AG04449 (cell line): Measurements from ENCODE around the gene APOA1.

ENCODE experiments used
- CTCF ChIA-PET: fragments of 350-600 bp; formaldehyde crosslinking; extraction: SDS; loops from one replicate; lab custom pipeline; 2021; ENCODE audit warnings: antibody characterized with exemption; lab: Yijun Ruan, JAX
- POLR2A ChIA-PET: fragments of 400-600, 350-600 bp; formaldehyde crosslinking; extraction: SDS; loops from one replicate; lab custom pipeline; 2020; ENCODE audit warnings: antibody characterized with exemption, inconsistent platforms; lab: Yijun Ruan, JAX
- DNase-seq: peaks from one replicate; pipeline ENCODE4 v3.0.0-alpha.2; 2010; ENCODE audit warnings: low read depth, low spot score
- H3K4me3 ChIP-seq: 2 replicates; pipeline ENCODE4 v1.5.1; 2011; ENCODE audit warnings: low read depth, mild to moderate bottlenecking, control low read depth, low read length
- TF ChIP-seq, protein P1 (sequence below): IDR thresholded peaks from one replicate; pipeline ENCODE4 v1.5.1; 2011; ENCODE audit warnings: mild to moderate bottlenecking, moderate library complexity, low read length, control low read depth, inconsistent platforms; ENCODE audit not compliant: insufficient read depth; ENCODE audit errors: missing control alignments

The APOA1 gene

DNA sequence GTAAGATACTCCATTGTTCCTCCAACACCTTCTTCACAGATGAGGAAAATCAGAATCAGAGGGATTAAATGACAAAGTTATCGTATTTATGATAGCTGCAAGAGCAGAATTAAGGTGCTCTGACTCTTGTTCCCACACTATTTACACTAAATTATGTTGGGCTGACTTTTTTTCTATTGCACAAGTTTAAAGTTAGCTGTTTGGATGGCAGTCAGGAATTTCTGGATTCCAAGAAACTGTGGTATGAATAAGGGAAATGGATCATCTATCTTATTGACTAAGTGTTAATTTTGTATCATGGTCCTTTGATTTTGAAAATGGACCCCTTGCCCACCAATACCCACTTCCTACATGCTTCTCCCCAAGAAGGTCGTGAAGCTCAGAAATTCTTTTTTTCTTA lies 19.9 kb upstream of the APOA1 start:
- no peak overlapping the region for H3K4me3 ChIP-seq
- POLR2A ChIA-PET = no interaction called here
- TF ChIP-seq, protein P1, sequence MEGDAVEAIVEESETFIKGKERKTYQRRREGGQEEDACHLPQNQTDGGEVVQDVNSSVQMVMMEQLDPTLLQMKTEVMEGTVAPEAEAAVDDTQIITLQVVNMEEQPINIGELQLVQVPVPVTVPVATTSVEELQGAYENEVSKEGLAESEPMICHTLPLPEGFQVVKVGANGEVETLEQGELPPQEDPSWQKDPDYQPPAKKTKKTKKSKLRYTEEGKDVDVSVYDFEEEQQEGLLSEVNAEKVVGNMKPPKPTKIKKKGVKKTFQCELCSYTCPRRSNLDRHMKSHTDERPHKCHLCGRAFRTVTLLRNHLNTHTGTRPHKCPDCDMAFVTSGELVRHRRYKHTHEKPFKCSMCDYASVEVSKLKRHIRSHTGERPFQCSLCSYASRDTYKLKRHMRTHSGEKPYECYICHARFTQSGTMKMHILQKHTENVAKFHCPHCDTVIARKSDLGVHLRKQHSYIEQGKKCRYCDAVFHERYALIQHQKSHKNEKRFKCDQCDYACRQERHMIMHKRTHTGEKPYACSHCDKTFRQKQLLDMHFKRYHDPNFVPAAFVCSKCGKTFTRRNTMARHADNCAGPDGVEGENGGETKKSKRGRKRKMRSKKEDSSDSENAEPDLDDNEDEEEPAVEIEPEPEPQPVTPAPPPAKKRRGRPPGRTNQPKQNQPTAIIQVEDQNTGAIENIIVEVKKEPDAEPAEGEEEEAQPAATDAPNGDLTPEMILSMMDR = no peak
- no peak for DNase-seq
- CTCF ChIA-PET = interaction anchor here (0.9 to 2.1 kb wide), 6 partner anchors 9 to 249 kb away, joined by 3 to 11 read pairs (median 4); partner anchors contain the start of genes APOA5 and SIK3

DNA sequence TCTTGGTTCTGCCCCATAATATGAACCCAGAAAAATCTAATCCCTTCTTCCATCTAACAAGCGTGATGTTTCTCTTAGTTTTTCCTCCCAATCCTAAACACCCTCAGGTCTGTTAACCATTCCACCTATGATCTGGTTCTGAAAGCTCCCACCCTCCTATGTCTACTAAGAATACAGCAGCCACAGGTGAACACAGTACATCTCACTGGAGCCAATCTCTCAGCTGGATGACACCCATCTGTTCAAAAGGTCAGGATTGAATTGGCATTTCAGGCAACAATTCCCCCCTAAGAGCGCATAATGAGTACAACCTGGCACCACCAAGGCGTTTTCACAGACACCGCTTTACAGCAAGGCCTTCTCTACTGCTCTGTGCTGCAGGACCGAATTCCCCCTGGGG lies 19.0 kb upstream of the APOA1 start:
- TF ChIP-seq, protein P1 = no peak
- DNase-seq = no peak
- H3K4me3 ChIP-seq = no peak overlapping the region
- ChIA-PET POLR2A (no interaction called here), CTCF (interaction anchor here (0.7 to 2.1 kb wide), 9 partner anchors 9 to 249 kb away, joined by 3 to 11 read pairs (median 5); partner anchors contain the start of genes APOA1, APOA5 and SIK3)

DNA sequence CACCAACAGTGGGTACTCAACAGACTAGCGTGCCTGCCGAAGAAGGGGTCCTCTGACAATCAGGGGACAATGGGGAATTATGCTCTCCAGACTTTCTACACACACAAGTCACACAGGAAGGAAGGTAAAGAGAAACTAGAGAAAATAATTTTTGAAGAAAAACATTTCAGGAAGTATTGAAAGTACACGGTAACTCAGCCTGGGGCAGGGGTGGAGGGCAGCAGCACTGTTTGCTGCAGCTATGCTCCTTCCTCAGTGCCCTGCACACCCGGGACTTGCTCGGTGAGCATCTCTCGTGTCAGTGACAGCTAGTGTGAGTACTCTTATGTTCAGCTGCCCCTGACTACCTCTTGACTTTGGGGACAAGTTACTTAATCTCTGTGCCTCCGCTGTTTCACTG lies 18.0 kb upstream of the APOA1 start:
- H3K4me3 ChIP-seq = no peak overlapping the region
- ChIA-PET POLR2A (no interaction called here), CTCF (interaction anchor here (0.7 to 3.7 kb wide), 6 partner anchors 8 to 250 kb away, joined by 3 to 15 read pairs (median 8); partner anchors contain the start of gene APOA1)
- TF ChIP-seq, protein P1 = no peak
- no peak for DNase-seq

DNA sequence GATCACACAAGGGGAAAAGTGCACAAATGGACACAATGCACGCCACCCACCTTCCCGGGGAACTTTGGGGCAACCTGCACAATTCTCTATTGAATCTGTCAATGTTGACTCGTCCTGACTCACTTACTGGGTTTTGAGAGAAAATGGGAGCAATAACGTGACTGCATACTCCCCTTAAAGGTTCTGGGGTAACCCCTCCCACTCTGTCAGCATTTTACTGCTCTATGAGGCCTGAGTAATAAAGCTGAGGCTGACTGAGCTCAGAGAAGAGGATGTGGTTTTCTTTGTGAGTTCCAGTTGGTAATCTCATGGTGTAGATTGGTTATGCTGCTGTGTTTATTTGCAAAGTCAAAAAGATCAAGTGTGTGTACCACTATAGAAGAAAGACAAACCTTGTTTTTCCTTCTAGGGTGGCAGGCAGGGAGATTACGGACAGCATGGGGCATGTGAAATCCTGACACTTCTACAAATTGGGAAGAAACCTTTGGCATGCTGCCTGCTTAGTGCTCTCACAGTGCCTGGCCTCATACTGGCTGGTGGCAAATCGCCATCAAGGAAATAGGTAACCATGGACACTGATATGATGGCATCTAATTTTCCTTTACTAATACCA lies 16.1 kb upstream of the APOA1 start:
- TF ChIP-seq, protein P1 = no peak
- no peak overlapping the region for H3K4me3 ChIP-seq
- DNase-seq = peak; percentile 80
- ChIA-PET CTCF (interaction anchor here (0.9 to 7.5 kb wide), 9 partner anchors 9 to 253 kb away, joined by 3 to 67 read pairs (median 6); partner anchors contain the start of genes APOA1 and APOA5), POLR2A (interaction anchor here (0.7 to 1.5 kb wide), 9 partner anchors 10 to 244 kb away, joined by 3 to 7 read pairs (median 4); partner anchors contain the start of gene SIK3)

DNA sequence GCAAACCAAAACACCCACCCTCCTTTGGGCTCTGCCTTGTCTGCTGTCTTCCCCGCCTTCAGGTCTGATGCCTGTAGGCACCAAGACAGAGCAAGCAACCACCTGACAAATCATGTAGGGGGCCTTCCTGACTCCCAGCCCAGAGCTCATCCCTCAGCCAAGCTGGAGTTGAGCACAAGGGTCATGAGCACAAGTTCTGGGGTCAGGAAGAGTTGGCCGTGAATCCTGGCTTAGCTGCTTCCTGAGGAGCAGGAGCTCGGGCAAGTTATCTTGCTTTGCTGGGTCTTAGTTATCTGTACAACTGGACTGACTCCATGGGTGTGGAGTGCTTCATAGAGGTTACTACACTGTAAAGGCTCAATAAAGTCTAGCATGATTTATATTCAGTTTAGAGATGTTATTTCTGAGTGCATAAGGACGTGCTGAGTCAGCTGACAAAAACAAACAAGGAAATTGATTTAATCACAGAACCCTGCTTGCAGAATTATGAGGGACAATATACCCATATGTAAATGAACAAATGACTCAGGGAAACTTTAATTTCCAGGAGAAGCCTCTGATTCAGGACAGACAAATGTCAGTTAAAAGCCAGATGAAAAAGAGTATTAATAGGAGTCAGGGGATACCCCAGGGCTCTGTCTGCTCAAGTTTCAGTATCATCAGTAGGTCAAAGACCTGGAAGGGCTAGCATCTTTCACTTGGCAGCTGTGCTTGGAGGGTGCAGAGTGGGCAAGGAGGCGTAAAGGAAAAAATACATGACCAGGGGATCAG lies 15.0 kb upstream of the APOA1 start:
- no peak overlapping the region for H3K4me3 ChIP-seq
- ChIA-PET POLR2A (interaction anchor here (0.9 to 1.0 kb wide), 2 partner anchors 22 to 108 kb away, joined by 3 to 4 read pairs; no protein-coding TSS in a partner anchor), CTCF (interaction anchor here (1.1 to 7.5 kb wide), 9 partner anchors 14 to 375 kb away, joined by 4 to 67 read pairs (median 6); partner anchors contain the start of genes APOA1, APOA5 and SIK3)
- DNase-seq = no peak
- TF ChIP-seq, protein P1 = no peak

DNA sequence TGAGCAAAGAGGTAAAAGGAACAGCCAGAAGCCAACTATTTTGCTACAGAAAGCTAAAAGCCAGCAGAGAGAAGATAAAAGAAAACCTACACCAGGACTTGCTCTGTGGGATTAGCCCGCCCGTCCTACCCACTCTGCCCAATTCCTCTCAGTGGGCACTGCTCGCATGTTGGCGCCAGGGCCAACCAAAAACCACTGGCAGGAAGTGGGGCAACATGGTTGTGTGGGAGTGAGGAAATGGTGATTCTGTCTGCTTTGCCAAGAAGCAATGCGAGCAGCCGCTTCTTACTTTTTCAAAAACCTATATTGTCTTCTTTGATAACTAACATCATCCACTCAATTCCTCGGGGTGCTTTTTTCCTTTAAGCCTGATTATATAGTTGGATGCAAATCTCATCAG lies 14.2 kb upstream of the APOA1 start:
- TF ChIP-seq, protein P1 = no peak
- POLR2A ChIA-PET = no interaction called here
- CTCF ChIA-PET = interaction anchor here (1.0 to 7.5 kb wide), 9 partner anchors 12 to 376 kb away, joined by 3 to 67 read pairs (median 5); partner anchors contain the start of genes APOA1, APOA5 and SIK3
- DNase-seq = no peak
- no peak overlapping the region for H3K4me3 ChIP-seq
